ENCODE results near the gene PEX7. TPM values are rescaled to one million over a fixed set of nuclear protein-coding genes. Genes with fewer than 3 reads are reported as not detected.
A peak's percentile ranks its signal among the peaks of the same experiment; 100 is the strongest.
"Not testable (repeated sequence)": the region's sequence is repeated elsewhere in the genome, so short reads cannot be mapped to it uniquely, and the experiment has no call there.

Gene PEX7
- total RNA-seq, 8 experiments from 2014 or later, result 5.0 to 5.8 (median 5.5) TPM

GRCh38 chr6:136783495-136784270 is 38.7 kb upstream of the PEX7 start:
- Histone ChIP-seq H3K27ac (no peak overlapping the region), H3K4me1 (replicated peaks in 1 of 2) (no peaks in the 10 kb centered on the region), H3K4me3 (no peak overlapping the region)
- peak in 2 of 8 experiments; percentile 62 to 70 for ATAC-seq (replicated peaks in 6 of 8)
- in situ Hi-C loops (cut with MboI; ENCODE audit: low pct_unique_long_range_greater_than_20kb in 2 of 9, low sequenced_read_pairs in 9 of 9, unreplicated experiment in 9 of 9), result loop anchor here in 1 of 9 experiments (25.0 kb wide), 1 partner anchor 196 kb away; no protein-coding TSS in a partner anchor
- 60 to 100% (median 87%) methylated on average over 1 to 6 of the region's 9 CpGs; no CpG with 5 or more reads in 2 of the 10 experiments for WGBS, 10 experiments

GRCh38 chr6:136784271-136784664 is 38.1 kb upstream of the PEX7 start:
- in situ Hi-C loops (cut with MboI; ENCODE audit: low pct_unique_long_range_greater_than_20kb in 2 of 9, low sequenced_read_pairs in 9 of 9, unreplicated experiment in 9 of 9), result loop anchor here in 1 of 9 experiments (25.0 kb wide), 1 partner anchor 197 kb away; no protein-coding TSS in a partner anchor
- Histone ChIP-seq H3K4me1 (replicated peaks in 1 of 2) (no peaks in the 10 kb centered on the region), H3K27ac (no peak overlapping the region), H3K4me3 (no peak overlapping the region)
- no peak for ATAC-seq (replicated peaks in 6 of 8)
- whole genome bisulfite sequencing, 10 experiments, result 38 to 100% (median 89%) methylated on average over 2 to 8 of the region's 8 CpGs; no CpG with 5 or more reads in 1 of the 10 experiments

GRCh38 chr6:136784910-136785746 is 37.3 kb upstream of the PEX7 start:
- Histone ChIP-seq H3K4me3 (no peak overlapping the region), H3K4me1 (replicated peaks in 1 of 2) (no peaks in the 10 kb centered on the region), H3K27ac (no peak overlapping the region)
- WGBS, 10 experiments, result 72 to 97% (median 88%) methylated on average over 4 to 9 of the region's 10 CpGs; no CpG with 5 or more reads in 1 of the 10 experiments
- in situ Hi-C loops (cut with MboI; ENCODE audit: low pct_unique_long_range_greater_than_20kb in 2 of 9, low sequenced_read_pairs in 9 of 9, unreplicated experiment in 9 of 9), result loop anchor here in 1 of 9 experiments (25.0 kb wide), 1 partner anchor 198 kb away; no protein-coding TSS in a partner anchor
- no peak for ATAC-seq (replicated peaks in 6 of 8)

- in situ Hi-C loops (cut with MboI; ENCODE audit: low pct_unique_long_range_greater_than_20kb in 2 of 9, low sequenced_read_pairs in 9 of 9, unreplicated experiment in 9 of 9), result loop anchor here in 1 of 9 experiments (25.0 kb wide), 1 partner anchor 199 kb away; no protein-coding TSS in a partner anchor
- WGBS, 10 experiments, result 79 to 100% (median 93%) methylated on average over 2 to 6 of the region's 6 CpGs; no CpG with 5 or more reads in 3 of the 10 experiments
- Histone ChIP-seq H3K27ac (no peak overlapping the region), H3K4me3 (no peak overlapping the region), H3K4me1 (replicated peaks in 1 of 2) (no peaks in the 10 kb centered on the region)
- ATAC-seq (replicated peaks in 6 of 8), result no peak
Observed at GRCh38 chr6:136786658-136787057, 35.7 kb upstream of the PEX7 start.

GRCh38 chr6:136787726-136788068 is 34.7 kb upstream of the PEX7 start:
- in situ Hi-C loops (cut with MboI; ENCODE audit: low pct_unique_long_range_greater_than_20kb in 2 of 9, low sequenced_read_pairs in 9 of 9, unreplicated experiment in 9 of 9), result loop anchor here in 1 of 9 experiments (25.0 kb wide), 1 partner anchor 200 kb away; no protein-coding TSS in a partner anchor
- whole genome bisulfite sequencing, 10 experiments, result 59 to 100% (median 85%) methylated on average over 1 to 4 of the region's 4 CpGs; no CpG with 5 or more reads in 1 of the 10 experiments
- Histone ChIP-seq H3K4me3 (no peak overlapping the region), H3K4me1 (replicated peaks in 1 of 2) (no peaks in the 10 kb centered on the region), H3K27ac (no peak overlapping the region)
- no peak for ATAC-seq (replicated peaks in 6 of 8)

GRCh38 chr6:136788069-136788902 is 34.1 kb upstream of the PEX7 start:
- no peaks in the 10 kb centered on the region for H3K4me1 ChIP-seq (replicated peaks in 1 of 2)
- ATAC-seq (replicated peaks in 6 of 8), result no peak
- no peak overlapping the region for H3K27ac ChIP-seq
- WGBS, 10 experiments, result 53 to 89% (median 75%) methylated on average over 3 to 7 of the region's 7 CpGs
- in situ Hi-C loops (cut with MboI; ENCODE audit: low pct_unique_long_range_greater_than_20kb in 2 of 9, low sequenced_read_pairs in 9 of 9, unreplicated experiment in 9 of 9), result loop anchor here in 1 of 9 experiments (25.0 kb wide), 1 partner anchor 201 kb away; no protein-coding TSS in a partner anchor
- no peak overlapping the region for H3K4me3 ChIP-seq

GRCh38 chr6:136789440-136789839 is 33.0 kb upstream of the PEX7 start:
- ATAC-seq (replicated peaks in 6 of 8); H3K4me3 ChIP-seq; H3K4me1 ChIP-seq (replicated peaks in 1 of 2); H3K27ac ChIP-seq: not testable (repeated sequence)
- in situ Hi-C loops (cut with MboI; ENCODE audit: low pct_unique_long_range_greater_than_20kb in 2 of 9, low sequenced_read_pairs in 9 of 9, unreplicated experiment in 9 of 9), result loop anchor here in 1 of 9 experiments (25.0 kb wide), 1 partner anchor 202 kb away; no protein-coding TSS in a partner anchor
- WGBS, 10 experiments, result 80 to 100% (median 96%) methylated on average over 1 to 3 of the region's 3 CpGs; no CpG with 5 or more reads in 5 of the 10 experiments

GRCh38 chr6:136790411-136791295 is 31.7 kb upstream of the PEX7 start:
- Histone ChIP-seq H3K27ac (no peak overlapping the region), H3K4me1 (replicated peaks in 1 of 2) (no peaks in the 10 kb centered on the region), H3K4me3 (peak overlapping the region in 4 of 5 donors; percentile 41 to 62 (median 52))
- WGBS, 10 experiments, result 5 to 100% (median 61%) methylated on average over 2 to 7 of the region's 7 CpGs
- no peak for ATAC-seq (replicated peaks in 6 of 8)
- in situ Hi-C loops (cut with MboI; ENCODE audit: low pct_unique_long_range_greater_than_20kb in 2 of 9, low sequenced_read_pairs in 9 of 9, unreplicated experiment in 9 of 9), result loop anchor here in 4 of 9 experiments (10.0 to 25.0 kb wide), 2 partner anchors 146 to 203 kb away; no protein-coding TSS in a partner anchor

- in situ Hi-C loops (cut with MboI; ENCODE audit: low pct_unique_long_range_greater_than_20kb in 2 of 9, low sequenced_read_pairs in 9 of 9, unreplicated experiment in 9 of 9), result loop anchor here in 4 of 9 experiments (10.0 to 25.0 kb wide), 2 partner anchors 147 to 204 kb away; no protein-coding TSS in a partner anchor
Observed at GRCh38 chr6:136791296-136792094, 30.9 kb upstream of the PEX7 start.

GRCh38 chr6:136792095-136792409 is 30.3 kb upstream of the PEX7 start:
- Histone ChIP-seq H3K4me1 (replicated peaks in 1 of 2) (no peaks in the 10 kb centered on the region), H3K4me3 (peak overlapping the region; percentile 41 to 71 (median 55)), H3K27ac (peak overlapping the region in 1 of 2 donors; percentile 2)
- in situ Hi-C loops (cut with MboI; ENCODE audit: low pct_unique_long_range_greater_than_20kb in 2 of 9, low sequenced_read_pairs in 9 of 9, unreplicated experiment in 9 of 9), result loop anchor here in 4 of 9 experiments (10.0 to 25.0 kb wide), 2 partner anchors 147 to 205 kb away; no protein-coding TSS in a partner anchor
- 0% methylated on average over 3 to 5 of the region's 46 CpGs; no CpG with 5 or more reads in 8 of the 10 experiments for WGBS, 10 experiments
- no peak for ATAC-seq (replicated peaks in 6 of 8)

More at GRCh38 chr6:136791296-136792094, 30.9 kb upstream of the PEX7 start:
- WGBS, 10 experiments, result 0 to 100% (median 9%) methylated on average over 1 to 45 of the region's 62 CpGs
- H3K4me3 ChIP-seq, result peak overlapping the region; percentile 41 to 71 (median 55)
- no peaks in the 10 kb centered on the region for H3K4me1 ChIP-seq (replicated peaks in 1 of 2)
- ATAC-seq (replicated peaks in 6 of 8), result peak in 7 of 8 experiments; percentile 0 to 4 (median 1)
- no peak overlapping the region for H3K27ac ChIP-seq
